Keratinocyte (primary cell): ENCODE measurements around the gene BTBD16. TPM values are rescaled to one million over a fixed set of nuclear protein-coding genes. Genes with fewer than 3 reads are reported as not detected.

Experiments
- DNase-seq: peaks from one replicate; pipeline ENCODE4 v3.0.0-alpha.2; 2011; ENCODE audit warnings: low read depth, missing footprints, low spot score
- FAIRE-seq: peaks from 2 replicates; lab custom pipeline; 2011; peaks lifted over from hg19 to GRCh38; lab: Jason Lieb, UNC
- H2AFZ ChIP-seq: 2 replicates; pipeline ENCODE4 v1.6.0; 2012; ENCODE audit warnings: low read length, control low read depth, inconsistent platforms; ENCODE audit not compliant: control insufficient read depth
- H3K27ac ChIP-seq: 2 replicates; pipeline ENCODE4 v1.5.1; 2011; ENCODE audit warnings: low read length; ENCODE audit not compliant: control insufficient read depth, insufficient read depth
- H3K27me3 ChIP-seq: 3 replicates; pipeline ENCODE4 v1.6.0; 2011; ENCODE audit warnings: low read length; ENCODE audit not compliant: control insufficient read depth, insufficient read depth; ENCODE audit errors: extremely low read depth
- H3K36me3 ChIP-seq, 2 experiments: 2 replicates in 1 of 2; 3 replicates in 1 of 2; pipeline ENCODE4 v1.5.1; 2011; ENCODE audit warnings: low read length in 2 of 2, mild to moderate bottlenecking in 1 of 2; ENCODE audit not compliant: control insufficient read depth in 2 of 2, insufficient read depth in 2 of 2; ENCODE audit errors: extremely low read depth in 1 of 2
- H3K4me1 ChIP-seq: 3 replicates; pipeline ENCODE4 v1.5.1; 2011; ENCODE audit warnings: low read length; ENCODE audit not compliant: control insufficient read depth, insufficient read depth; ENCODE audit errors: extremely low read depth
- H3K4me2 ChIP-seq: 3 replicates; pipeline ENCODE4 v1.6.0; 2011; ENCODE audit warnings: low read depth, low read length; ENCODE audit not compliant: control insufficient read depth, insufficient read depth; ENCODE audit errors: extremely low read depth
- H3K4me3 ChIP-seq, 3 experiments: fragments of 200-600 bp in 1 of 3; sonication (generic) in 1 of 3; 2 replicates in 2 of 3; 3 replicates in 1 of 3; pipeline ENCODE4 v1.5.1; 2011 to 2016; ENCODE audit warnings: low read length in 3 of 3, mild to moderate bottlenecking in 3 of 3, control low read depth in 2 of 3, inconsistent platforms in 1 of 3, low read depth in 1 of 3, mixed read lengths in 1 of 3, mixed run types in 1 of 3, moderate library complexity in 1 of 3; ENCODE audit not compliant: control insufficient read depth in 2 of 3, insufficient read depth in 2 of 3; ENCODE audit errors: extremely low read depth in 1 of 3
- H3K79me2 ChIP-seq: 2 replicates; pipeline ENCODE4 v1.6.0; 2012; ENCODE audit warnings: low read length; ENCODE audit not compliant: control insufficient read depth, insufficient read depth
- H3K9ac ChIP-seq: 3 replicates; pipeline ENCODE4 v1.6.0; 2011; ENCODE audit warnings: low read length; ENCODE audit not compliant: control insufficient read depth, insufficient read depth; ENCODE audit errors: extremely low read depth
- H3K9me1 ChIP-seq: 3 replicates; pipeline ENCODE4 v1.6.0; 2011; ENCODE audit warnings: low read length; ENCODE audit not compliant: control insufficient read depth, insufficient read depth; ENCODE audit errors: extremely low read depth
- H3K9me3 ChIP-seq: 2 replicates; pipeline ENCODE4 v1.5.1; 2012; ENCODE audit warnings: low read depth, low read length; ENCODE audit not compliant: control insufficient read depth
- H4K20me1 ChIP-seq: 3 replicates; pipeline ENCODE4 v1.6.0; 2011; ENCODE audit warnings: low read length; ENCODE audit not compliant: control insufficient read depth, insufficient read depth; ENCODE audit errors: extremely low read depth
- EZH2 ChIP-seq: IDR thresholded peaks from one replicate; pipeline ENCODE4 v1.6.1; 2012; ENCODE audit warnings: inconsistent platforms, mild to moderate bottlenecking, low read length, moderate library complexity
- dilution Hi-C: fragments of 300-500 bp; cut with MboI; formaldehyde crosslinking; loops from one replicate; pipeline ENCODE4 v1.7.0; 2020; ENCODE audit warnings: low sequenced_read_pairs; ENCODE audit not compliant: extremely low pct_ligation_motif_present
- polyA plus RNA-seq, 5 experiments: library from polyadenylated mRNA; depleted of rRNA in 3 of 5; stranded (reverse) in 3 of 5; stranded (forward) in 1 of 5; unstranded in 1 of 5; fragments of >200 nt; gene quantifications; 1 replicate in 1 of 5; 2 replicates in 3 of 5; 3 replicates in 1 of 5; pipeline versions ENCODE4 v1.2.1 to v1.2.3, GENCODE V29; 2011 to 2012; ENCODE audit warnings: missing spikeins in 2 of 5, low read depth in 1 of 5, low replicate concordance in 1 of 5
- TF ChIP-seq, protein P1 (sequence below), 3 experiments: IDR thresholded peaks in 1 of 3; conservative IDR thresholded peaks in 1 of 3; optimal IDR thresholded peaks in 1 of 3; 2 replicates in 2 of 3; 3 replicates in 1 of 3; pipeline versions ENCODE3 to v1.5.1; 2011; ENCODE audit warnings: low read length in 3 of 3, mild to moderate bottlenecking in 3 of 3, moderate library complexity in 2 of 3, control low read depth in 1 of 3, inconsistent platforms in 1 of 3; ENCODE audit not compliant: insufficient read depth in 2 of 3; ENCODE audit errors: extremely low read depth in 1 of 3

The BTBD16 gene
- polyA plus RNA-seq, 1 donor (not counting 4 experiments of a cell fraction or from before 2014, with no cell fraction given), result 4.9 TPM

GRCh38 chr10:122297583-122297982 is 26.5 kb downstream of the BTBD16 start:
- H3K27me3 ChIP-seq, result no peaks in the 10 kb centered on the region
- H3K9me3 ChIP-seq, result no peaks in the 10 kb centered on the region
- no peaks in the 10 kb centered on the region for H4K20me1 ChIP-seq
- H3K27ac ChIP-seq, result no peak overlapping the region
- H3K4me3 ChIP-seq, result no peak overlapping the region
- dilution Hi-C loops, result no loop called here
- H3K4me1 ChIP-seq, result peaks cover 35% of the 10 kb centered on the region
- no peak overlapping the region for H3K4me2 ChIP-seq
- FAIRE-seq, result no peak
- H3K36me3 ChIP-seq, result peaks cover 0 to 2% of the 10 kb centered on the region in 2 experiments
- no peak overlapping the region for H3K9ac ChIP-seq
- no peaks in the 10 kb centered on the region for H3K79me2 ChIP-seq
- H2AFZ ChIP-seq, result no peak overlapping the region
- DNase-seq, result no peak
- TF ChIP-seq, protein P1, sequence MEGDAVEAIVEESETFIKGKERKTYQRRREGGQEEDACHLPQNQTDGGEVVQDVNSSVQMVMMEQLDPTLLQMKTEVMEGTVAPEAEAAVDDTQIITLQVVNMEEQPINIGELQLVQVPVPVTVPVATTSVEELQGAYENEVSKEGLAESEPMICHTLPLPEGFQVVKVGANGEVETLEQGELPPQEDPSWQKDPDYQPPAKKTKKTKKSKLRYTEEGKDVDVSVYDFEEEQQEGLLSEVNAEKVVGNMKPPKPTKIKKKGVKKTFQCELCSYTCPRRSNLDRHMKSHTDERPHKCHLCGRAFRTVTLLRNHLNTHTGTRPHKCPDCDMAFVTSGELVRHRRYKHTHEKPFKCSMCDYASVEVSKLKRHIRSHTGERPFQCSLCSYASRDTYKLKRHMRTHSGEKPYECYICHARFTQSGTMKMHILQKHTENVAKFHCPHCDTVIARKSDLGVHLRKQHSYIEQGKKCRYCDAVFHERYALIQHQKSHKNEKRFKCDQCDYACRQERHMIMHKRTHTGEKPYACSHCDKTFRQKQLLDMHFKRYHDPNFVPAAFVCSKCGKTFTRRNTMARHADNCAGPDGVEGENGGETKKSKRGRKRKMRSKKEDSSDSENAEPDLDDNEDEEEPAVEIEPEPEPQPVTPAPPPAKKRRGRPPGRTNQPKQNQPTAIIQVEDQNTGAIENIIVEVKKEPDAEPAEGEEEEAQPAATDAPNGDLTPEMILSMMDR (optimal IDR thresholded peaks at IDR 0.05 in 1 of 3, IDR thresholded peaks at IDR 0.05 in 1 of 3, conservative IDR thresholded peaks at IDR 0.05 in 1 of 3; ENCODE audit: extremely low read depth in 1 of 3, insufficient read depth in 2 of 3, low read length in 3 of 3), result no peak
- TF ChIP-seq EZH2, result no peak
- H3K9me1 ChIP-seq, result no peaks in the 10 kb centered on the region

DNA sequence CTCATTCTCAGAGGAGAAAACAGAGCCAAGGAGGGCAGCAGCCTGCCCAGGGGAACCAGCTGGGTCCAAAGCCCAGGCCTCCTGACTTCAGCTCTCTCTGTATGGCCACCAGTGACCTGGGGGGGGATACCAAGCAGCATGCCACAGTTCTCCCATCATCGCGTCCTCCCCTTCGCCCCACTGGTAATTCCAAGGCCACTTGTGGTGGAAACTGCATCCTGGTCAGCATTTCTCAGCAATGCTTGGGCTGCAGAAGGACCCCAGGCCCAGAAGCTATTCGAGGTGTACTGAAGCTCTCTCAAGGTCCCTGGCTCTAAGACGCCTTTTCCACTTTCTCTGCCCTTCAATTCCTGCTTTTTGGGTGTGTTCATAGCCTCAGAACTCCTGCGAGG is 27.1 kb downstream of the BTBD16 start:
- Histone ChIP-seq H4K20me1 (no peaks in the 10 kb centered on the region), H3K79me2 (no peaks in the 10 kb centered on the region), H3K4me1 (peaks cover 30% of the 10 kb centered on the region), H3K4me2 (no peak overlapping the region), H3K9ac (no peak overlapping the region), H3K27me3 (no peaks in the 10 kb centered on the region), H3K9me3 (no peaks in the 10 kb centered on the region), H3K36me3 (no peaks in the 10 kb centered on the region), H2AFZ (no peak overlapping the region), H3K27ac (no peak overlapping the region), H3K4me3 (no peak overlapping the region), H3K9me1 (no peaks in the 10 kb centered on the region)
- no peak for FAIRE-seq
- DNase-seq, result no peak
- dilution Hi-C loops, result no loop called here
- TF ChIP-seq, protein P1 (optimal IDR thresholded peaks at IDR 0.05 in 1 of 3, IDR thresholded peaks at IDR 0.05 in 1 of 3, conservative IDR thresholded peaks at IDR 0.05 in 1 of 3; ENCODE audit: extremely low read depth in 1 of 3, insufficient read depth in 2 of 3, low read length in 3 of 3), result no peak
- no peak for TF ChIP-seq EZH2
